Measurements from ENCODE around the gene SLC12A3. TPM values are rescaled to one million over a fixed set of nuclear protein-coding genes. Genes with fewer than 3 reads are reported as not detected.

The SLC12A3 gene
- total RNA-seq, 1 donor from 2014 or later, result not detected

DNA sequence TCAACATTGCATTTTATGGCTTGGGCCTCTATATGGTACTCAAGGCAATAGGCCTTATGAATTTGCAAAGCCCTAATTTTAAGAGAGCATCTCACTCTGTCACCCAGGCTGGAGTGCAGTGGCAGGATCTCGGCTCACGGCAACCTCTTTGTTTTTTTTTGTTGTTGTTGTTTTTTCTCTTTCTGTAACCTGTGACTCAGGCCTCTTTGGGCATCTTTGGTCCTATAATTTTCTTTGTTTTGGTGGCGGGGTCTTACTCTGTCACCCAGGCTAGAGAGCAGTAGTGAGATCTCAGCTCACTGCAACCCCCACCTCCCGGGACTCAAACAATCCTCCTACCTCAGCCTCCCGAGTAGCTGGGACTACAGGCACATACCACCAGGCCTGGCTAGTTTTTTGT, 45.1 kb downstream of the SLC12A3 start:
- no peak for DNase-seq (ENCODE audit: low spot score, unreplicated experiment)
- Mint-ChIP-seq H3K4me3 (ENCODE audit: low read depth) (no peak overlapping the region), H3K9me3 (ENCODE audit: low read depth) (peaks cover 4% of the 10 kb centered on the region), H3K27ac (peak overlapping the region; percentile 51), H3K4me1 (ENCODE audit: low read depth) (peaks cover 50% of the 10 kb centered on the region), H3K36me3 (ENCODE audit: insufficient read depth) (no peaks in the 10 kb centered on the region), H3K27me3 (peaks cover 3% of the 10 kb centered on the region)
- TF ChIP-seq, protein P1, sequence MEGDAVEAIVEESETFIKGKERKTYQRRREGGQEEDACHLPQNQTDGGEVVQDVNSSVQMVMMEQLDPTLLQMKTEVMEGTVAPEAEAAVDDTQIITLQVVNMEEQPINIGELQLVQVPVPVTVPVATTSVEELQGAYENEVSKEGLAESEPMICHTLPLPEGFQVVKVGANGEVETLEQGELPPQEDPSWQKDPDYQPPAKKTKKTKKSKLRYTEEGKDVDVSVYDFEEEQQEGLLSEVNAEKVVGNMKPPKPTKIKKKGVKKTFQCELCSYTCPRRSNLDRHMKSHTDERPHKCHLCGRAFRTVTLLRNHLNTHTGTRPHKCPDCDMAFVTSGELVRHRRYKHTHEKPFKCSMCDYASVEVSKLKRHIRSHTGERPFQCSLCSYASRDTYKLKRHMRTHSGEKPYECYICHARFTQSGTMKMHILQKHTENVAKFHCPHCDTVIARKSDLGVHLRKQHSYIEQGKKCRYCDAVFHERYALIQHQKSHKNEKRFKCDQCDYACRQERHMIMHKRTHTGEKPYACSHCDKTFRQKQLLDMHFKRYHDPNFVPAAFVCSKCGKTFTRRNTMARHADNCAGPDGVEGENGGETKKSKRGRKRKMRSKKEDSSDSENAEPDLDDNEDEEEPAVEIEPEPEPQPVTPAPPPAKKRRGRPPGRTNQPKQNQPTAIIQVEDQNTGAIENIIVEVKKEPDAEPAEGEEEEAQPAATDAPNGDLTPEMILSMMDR (IDR thresholded peaks at IDR 0.05; ENCODE audit: unreplicated experiment), result no peak

DNA sequence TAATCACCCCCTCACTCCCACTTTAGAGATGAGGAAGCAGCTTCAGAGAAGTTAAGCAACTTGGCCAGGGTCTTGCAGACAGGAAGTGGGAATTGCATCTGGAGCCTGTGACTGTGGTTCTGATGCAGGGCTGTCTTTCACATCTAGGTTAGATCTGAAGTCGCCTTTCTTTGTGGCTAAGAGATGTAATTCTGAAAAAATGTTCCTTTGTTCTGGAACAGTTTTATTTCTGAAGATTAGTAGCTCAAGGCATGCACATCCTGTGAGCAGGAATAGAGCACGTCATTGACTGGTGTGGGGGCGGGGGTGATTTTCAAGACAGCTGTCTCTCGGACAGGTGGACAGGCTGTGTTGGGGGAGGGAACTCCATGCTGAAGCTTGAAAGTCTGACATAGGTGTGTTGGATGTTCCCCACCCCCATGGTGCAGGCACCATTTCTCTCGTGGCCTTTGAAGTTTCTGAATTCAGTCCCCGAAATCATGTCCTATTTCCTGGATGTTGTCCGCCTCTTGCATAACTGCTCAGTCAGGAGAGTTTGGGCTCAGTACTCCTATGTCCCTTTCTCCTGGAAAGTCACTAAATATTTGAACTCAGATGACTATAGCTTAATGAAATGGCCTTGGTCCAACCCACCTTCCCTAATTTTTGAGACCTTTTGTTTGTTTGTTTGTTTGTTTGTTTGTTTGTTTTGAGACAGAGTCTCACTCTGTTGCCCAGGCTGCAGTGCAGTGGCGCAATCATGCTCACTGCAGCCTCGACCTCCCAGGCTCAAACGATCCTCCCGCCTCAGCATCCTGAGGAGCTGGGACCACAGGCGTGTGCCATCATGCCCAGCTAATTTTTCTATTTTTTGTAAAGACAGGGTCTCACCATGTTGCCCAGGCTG, 45.9 kb downstream of the SLC12A3 start:
- no peak overlapping the region for H3K4me3 Mint-ChIP-seq (ENCODE audit: low read depth)
- TF ChIP-seq, protein P1 (IDR thresholded peaks at IDR 0.05; ENCODE audit: unreplicated experiment), result no peak
- peaks cover 4% of the 10 kb centered on the region for H3K9me3 Mint-ChIP-seq (ENCODE audit: low read depth)
- peaks cover 3% of the 10 kb centered on the region for H3K27me3 Mint-ChIP-seq
- peak overlapping the region; percentile 20 for H3K27ac Mint-ChIP-seq
- H3K36me3 Mint-ChIP-seq (ENCODE audit: insufficient read depth), result no peaks in the 10 kb centered on the region
- H3K4me1 Mint-ChIP-seq (ENCODE audit: low read depth), result peaks cover 52% of the 10 kb centered on the region
- no peak for DNase-seq (ENCODE audit: low spot score, unreplicated experiment)

GRCh38 chr16:56911771-56912571, 47.0 kb downstream of the SLC12A3 start:
- DNase-seq (ENCODE audit: low spot score, unreplicated experiment), result no peak
- Mint-ChIP-seq H3K27me3 (peaks cover 3% of the 10 kb centered on the region), H3K4me3 (ENCODE audit: low read depth) (no peak overlapping the region)

DNA sequence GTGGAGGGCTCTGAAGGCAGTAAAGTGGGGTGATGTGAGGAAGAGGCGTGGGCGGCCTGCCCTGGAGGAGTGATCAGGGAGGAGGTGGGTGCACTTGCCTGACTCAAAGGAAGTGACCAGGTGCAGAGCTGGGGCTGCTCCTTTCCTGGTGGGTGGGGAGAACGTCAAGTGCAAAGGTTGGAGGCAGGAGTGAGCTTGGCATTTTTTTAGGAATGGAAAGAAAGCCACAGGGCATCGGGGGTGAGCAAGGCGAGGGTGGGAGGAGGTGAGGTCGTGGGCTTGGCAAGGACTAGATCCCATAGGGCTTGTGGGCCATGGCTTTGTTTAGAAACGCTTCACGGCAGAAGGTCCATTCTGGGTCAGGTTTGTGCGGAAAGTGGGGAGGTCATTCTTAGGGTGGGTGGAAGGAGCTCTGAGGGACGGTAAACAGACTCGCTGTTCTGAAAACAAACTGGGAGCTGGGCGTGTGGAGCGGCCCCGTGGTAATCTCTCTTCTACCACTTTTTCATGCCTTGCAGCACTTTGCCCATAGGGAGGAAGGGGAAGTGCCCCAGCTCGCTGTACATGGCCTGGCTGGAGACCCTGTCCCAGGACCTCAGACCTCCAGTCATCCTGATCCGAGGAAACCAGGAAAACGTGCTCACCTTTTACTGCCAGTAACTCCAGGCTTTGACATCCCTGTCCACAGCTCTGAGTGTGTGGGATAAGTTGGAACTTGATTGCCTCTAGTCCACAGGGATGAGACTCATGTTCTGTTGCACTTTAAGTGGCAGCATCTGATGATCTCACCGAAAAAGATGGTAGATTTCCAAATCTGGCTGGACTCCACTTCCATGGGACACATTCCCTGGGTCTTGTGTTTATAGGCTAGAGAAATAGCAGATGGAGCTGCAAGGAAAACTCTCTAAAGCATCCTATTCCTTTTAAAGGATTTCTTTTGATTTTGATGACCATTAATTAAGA, 48.0 kb downstream of the SLC12A3 start:
- DNase-seq (ENCODE audit: low spot score, unreplicated experiment), result no peak
- Mint-ChIP-seq H3K4me3 (ENCODE audit: low read depth) (no peak overlapping the region), H3K4me1 (ENCODE audit: low read depth) (peaks cover 54% of the 10 kb centered on the region), H3K9me3 (ENCODE audit: low read depth) (peaks cover 6% of the 10 kb centered on the region), H3K36me3 (ENCODE audit: insufficient read depth) (no peaks in the 10 kb centered on the region), H3K27me3 (peaks cover 3% of the 10 kb centered on the region), H3K27ac (peak overlapping the region; percentile 36)
- TF ChIP-seq, protein P1 (IDR thresholded peaks at IDR 0.05; ENCODE audit: unreplicated experiment), result no peak

More at GRCh38 chr16:56911771-56912571, 47.0 kb downstream of the SLC12A3 start:
- TF ChIP-seq, protein P1 (IDR thresholded peaks at IDR 0.05; ENCODE audit: unreplicated experiment), result no peak
- H3K9me3 Mint-ChIP-seq (ENCODE audit: low read depth), result peaks cover 4% of the 10 kb centered on the region
- no peaks in the 10 kb centered on the region for H3K36me3 Mint-ChIP-seq (ENCODE audit: insufficient read depth)
- no peak overlapping the region for H3K27ac Mint-ChIP-seq
- peaks cover 53% of the 10 kb centered on the region for H3K4me1 Mint-ChIP-seq (ENCODE audit: low read depth)
